ENCODE measurements around the gene MORN4. TPM values are rescaled to one million over a fixed set of nuclear protein-coding genes. Genes with fewer than 3 reads are reported as not detected.
A peak's percentile ranks its signal among the peaks of the same experiment; 100 is the strongest.

Gene MORN4
- polyA plus RNA-seq, 1 of the 3 experiments (the other 2 are of a cell fraction) = 31.4 TPM

- no peaks in the 10 kb centered on the region for H3K36me3 ChIP-seq (replicated peaks in 1 of 2; ENCODE audit: control insufficient read depth in 1 of 2, insufficient read depth in 2 of 2, low read length in 1 of 2)
- no peak overlapping the region for H2AFZ ChIP-seq (ENCODE audit: low read depth)
- H3K4me1 ChIP-seq (ENCODE audit: control insufficient read depth in 1 of 2, insufficient read depth in 2 of 2, low read depth in 1 of 2, low read length in 1 of 2) = peaks cover 0 to 21% of the 10 kb centered on the region in 2 experiments; a peak in 1 of 4 replicates
- H3K27ac ChIP-seq (ENCODE audit: low read depth in 2 of 2, low read length in 1 of 2) = no peak overlapping the region
- DNase-seq = peak; percentile 5
- no peaks in the 10 kb centered on the region for H3K9me2 ChIP-seq
- H3F3A ChIP-seq (replicated peaks; ENCODE audit: insufficient read depth) = no peaks in the 10 kb centered on the region
- no peaks in the 10 kb centered on the region for H4K20me1 ChIP-seq (ENCODE audit: insufficient read depth)
- ChIA-PET CTCF (interaction anchor here (7.1 kb wide), 1 partner anchor 14 kb away, joined by 60 read pairs; the partner anchor contains the start of gene ANKRD2), POLR2A (no interaction called here)
- no peaks in the 10 kb centered on the region for H3K9me3 ChIP-seq
- TF ChIP-seq TCF12 (IDR thresholded peaks at IDR 0.05) (no peak), RCOR1 (IDR thresholded peaks at IDR 0.05; ENCODE audit: low read length) (no peak), SMC3 (IDR thresholded peaks at IDR 0.05; ENCODE audit: low read depth, low read length) (no peak), TEAD4 (IDR thresholded peaks at IDR 0.05; ENCODE audit: borderline replicate concordance, insufficient read depth) (no peak), TAF1 (IDR thresholded peaks at IDR 0.05; ENCODE audit: borderline replicate concordance, low read depth, low read length) (no peak), FOSL2 (IDR thresholded peaks at IDR 0.05; ENCODE audit: borderline replicate concordance, low read depth) (no peak), RFX5 (IDR thresholded peaks at IDR 0.05; ENCODE audit: low read length) (no peak), MAX (IDR thresholded peaks at IDR 0.05; ENCODE audit: low read depth) (no peak), CHD2 (IDR thresholded peaks at IDR 0.05; ENCODE audit: low read length, partially characterized antibody) (no peak), USF2 (IDR thresholded peaks at IDR 0.05; ENCODE audit: borderline replicate concordance, low read depth, low read length) (no peak), NFIC (IDR thresholded peaks at IDR 0.05; ENCODE audit: borderline replicate concordance) (no peak), IRF3 (IDR thresholded peaks at IDR 0.05; ENCODE audit: low read depth, low read length) (no peak), RXRA (IDR thresholded peaks at IDR 0.05; ENCODE audit: borderline replicate concordance, low read depth) (no peak)
- H3K27me3 ChIP-seq (ENCODE audit: insufficient read depth) = no peaks in the 10 kb centered on the region
- 96% methylated on average over 5 of the region's 5 CpGs for WGBS (ENCODE audit: low lambda C conversion rate)
- H3K4me2 ChIP-seq = no peak overlapping the region; the same call in 1 of the 2 replicates
- no peak overlapping the region for H3K4me3 ChIP-seq (ENCODE audit: low read depth in 2 of 2, low read length in 1 of 2)
- no peaks in the 10 kb centered on the region for H3K79me2 ChIP-seq (ENCODE audit: insufficient read depth)
- H3K9ac ChIP-seq = no peak overlapping the region
Observed at GRCh38 chr10:97585439-97585811, 47.9 kb downstream of the MORN4 start.

- Histone ChIP-seq H3K79me2 (ENCODE audit: insufficient read depth) (no peaks in the 10 kb centered on the region), H3K9me2 (no peaks in the 10 kb centered on the region), H3K27ac (ENCODE audit: low read depth in 2 of 2, low read length in 1 of 2) (peak overlapping the region in 1 of 2 experiments; percentile 72; a peak in 3 of 4 replicates), H3K4me3 (ENCODE audit: low read depth in 2 of 2, low read length in 1 of 2) (no peak overlapping the region; a peak in 1 of 4 replicates), H3K9ac (no peak overlapping the region), H3F3A (replicated peaks; ENCODE audit: insufficient read depth) (no peaks in the 10 kb centered on the region), H3K9me3 (no peaks in the 10 kb centered on the region), H4K20me1 (ENCODE audit: insufficient read depth) (no peaks in the 10 kb centered on the region), H3K4me2 (peak overlapping the region; percentile 0; the same call in 1 of the 2 replicates), H3K4me1 (ENCODE audit: control insufficient read depth in 1 of 2, insufficient read depth in 2 of 2, low read depth in 1 of 2, low read length in 1 of 2) (peaks cover 0 to 21% of the 10 kb centered on the region in 2 experiments; a peak in 1 of 4 replicates), H3K36me3 (replicated peaks in 1 of 2; ENCODE audit: control insufficient read depth in 1 of 2, insufficient read depth in 2 of 2, low read length in 1 of 2) (no peaks in the 10 kb centered on the region), H3K27me3 (ENCODE audit: insufficient read depth) (no peaks in the 10 kb centered on the region), H2AFZ (ENCODE audit: low read depth) (0 out of 2 replicates have a peak overlapping the region, but pooled peaks have one; percentile 56)
- DNase-seq = peak; percentile 18
- ChIA-PET POLR2A (interaction anchor here (1.3 kb wide), 1 partner anchor 99 kb away, joined by 4 read pairs; no protein-coding TSS in a partner anchor), CTCF (interaction anchor here (1.4 to 7.1 kb wide), 2 partner anchors 13 to 28 kb away, joined by 4 to 60 read pairs; partner anchors contain the start of gene ANKRD2)
- WGBS (ENCODE audit: low lambda C conversion rate) = 93% methylated on average over 2 of the region's 5 CpGs
- no peak for TF ChIP-seq MEF2A (IDR thresholded peaks at IDR 0.05; ENCODE audit: borderline replicate concordance, low read depth)
- no peak for TF ChIP-seq JUND (IDR thresholded peaks at IDR 0.05)
- TF ChIP-seq SMC3 (IDR thresholded peaks at IDR 0.05; ENCODE audit: low read depth, low read length) = no peak
- no peak for TF ChIP-seq RCOR1 (IDR thresholded peaks at IDR 0.05; ENCODE audit: low read length)
- TF ChIP-seq POLR2AphosphoS5 (IDR thresholded peaks at IDR 0.05; ENCODE audit: low read depth, low read length) = no peak
- TF ChIP-seq NFIC (IDR thresholded peaks at IDR 0.05; ENCODE audit: borderline replicate concordance) = no peak
- no peak for TF ChIP-seq FOSL2 (IDR thresholded peaks at IDR 0.05; ENCODE audit: borderline replicate concordance, low read depth)
- TF ChIP-seq GATA2 (CRISPR knock-in tag; IDR thresholded peaks at IDR 0.05) = no peak
- TF ChIP-seq USF1 (IDR thresholded peaks at IDR 0.05; ENCODE audit: borderline replicate concordance, low read depth) = no peak
- TF ChIP-seq ZBTB33 (IDR thresholded peaks at IDR 0.05; ENCODE audit: borderline replicate concordance, low read depth) = no peak
- TF ChIP-seq MXI1 (IDR thresholded peaks at IDR 0.05; ENCODE audit: low read depth, low read length) = no peak
- no peak for TF ChIP-seq NRF1 (IDR thresholded peaks at IDR 0.05; ENCODE audit: low read depth, low read length)
- no peak for TF ChIP-seq CHD2 (IDR thresholded peaks at IDR 0.05; ENCODE audit: low read length, partially characterized antibody)
Observed at GRCh38 chr10:97584798-97585438, 48.4 kb downstream of the MORN4 start.
